H9 (cell line): Measurements from ENCODE around the gene SPTSSB. TPM values are rescaled to one million over a fixed set of nuclear protein-coding genes. Genes with fewer than 3 reads are reported as not detected.

Experiments used
- DNase-seq: peaks from one replicate; pipeline ENCODE4 v3.0.0-alpha.2; 2017
- H2AFZ ChIP-seq: one replicate; pipeline ENCODE4 v1.6.1; 2013; ENCODE audit warnings: mild to moderate bottlenecking, low read length, control low read depth, moderate library complexity
- H2AK5ac ChIP-seq: 2 replicates; pipeline ENCODE4 v1.6.1; 2013; ENCODE audit warnings: low read length, control low read depth, mixed read lengths; ENCODE audit not compliant: insufficient read length
- H2BK120ac ChIP-seq: one replicate; pipeline ENCODE4 v1.6.1; 2013; ENCODE audit warnings: low read depth, mild to moderate bottlenecking, low read length, control low read depth, inconsistent platforms; ENCODE audit not compliant: poor library complexity, severe bottlenecking
- H2BK12ac ChIP-seq: 2 replicates; pipeline ENCODE4 v1.6.1; 2013; ENCODE audit warnings: low read length, control low read depth, mixed read lengths, low read depth; ENCODE audit not compliant: insufficient read length
- H2BK15ac ChIP-seq: 2 replicates; pipeline ENCODE4 v1.6.1; 2013; ENCODE audit warnings: low read depth, low read length, control low read depth
- H2BK20ac ChIP-seq: one replicate; pipeline ENCODE4 v1.6.1; 2013; ENCODE audit warnings: low read depth, mild to moderate bottlenecking, low read length, control low read depth, inconsistent platforms; ENCODE audit not compliant: poor library complexity, severe bottlenecking
- H2BK5ac ChIP-seq: 2 replicates; pipeline ENCODE4 v1.6.1; 2013; ENCODE audit warnings: low read length, control low read depth, mixed read lengths; ENCODE audit not compliant: insufficient read length
- H3K14ac ChIP-seq: 2 replicates; pipeline ENCODE4 v1.6.1; 2013; ENCODE audit warnings: low read length, control low read depth; ENCODE audit not compliant: insufficient read depth
- H3K18ac ChIP-seq: 2 replicates; pipeline ENCODE4 v1.6.1; 2013; ENCODE audit warnings: low read depth, mild to moderate bottlenecking, mixed read lengths, low read length, control low read depth; ENCODE audit not compliant: insufficient read length
- H3K23ac ChIP-seq: 2 replicates; pipeline ENCODE4 v1.6.1; 2013; ENCODE audit warnings: low read length, control low read depth, mixed read lengths, low read depth; ENCODE audit not compliant: insufficient read length
- H3K23me2 ChIP-seq: 2 replicates; pipeline ENCODE4 v1.6.1; 2013; ENCODE audit warnings: low read depth, mild to moderate bottlenecking, mixed read lengths, low read length, control low read depth; ENCODE audit not compliant: insufficient read length, poor library complexity, severe bottlenecking
- H3K27ac ChIP-seq: 2 replicates; pipeline ENCODE4 v1.5.1; 2013; ENCODE audit warnings: low read length, control low read depth, mixed read lengths, low read depth; ENCODE audit not compliant: insufficient read length
- H3K27me3 ChIP-seq: 2 replicates; pipeline ENCODE4 v1.6.1; 2013; ENCODE audit warnings: low read length, control low read depth, inconsistent platforms; ENCODE audit not compliant: insufficient read depth
- H3K4ac ChIP-seq: 2 replicates; pipeline ENCODE4 v1.6.1; 2013; ENCODE audit warnings: low read depth, mild to moderate bottlenecking, control low read depth, inconsistent platforms, low read length, moderate library complexity
- H3K4me1 ChIP-seq: 2 replicates; pipeline ENCODE4 v1.6.1; 2013; ENCODE audit warnings: low read length, control low read depth, inconsistent platforms; ENCODE audit not compliant: insufficient read depth
- H3K4me2 ChIP-seq: 2 replicates; pipeline ENCODE4 v1.6.1; 2013; ENCODE audit warnings: low read length, control low read depth, mixed read lengths; ENCODE audit not compliant: insufficient read length, insufficient read depth
- H3K56ac ChIP-seq: 2 replicates; pipeline ENCODE4 v1.6.1; 2013; ENCODE audit warnings: low read depth, mild to moderate bottlenecking, mixed read lengths, low read length, control low read depth; ENCODE audit not compliant: insufficient read length
- H3K79me1 ChIP-seq: 2 replicates; pipeline ENCODE4 v1.6.1; 2013; ENCODE audit warnings: low read depth, mild to moderate bottlenecking, moderate library complexity, low read length, control low read depth, inconsistent platforms; ENCODE audit not compliant: insufficient read depth, poor library complexity, severe bottlenecking
- H3K79me2 ChIP-seq: 2 replicates; pipeline ENCODE4 v1.6.1; 2013; ENCODE audit warnings: low read length, control low read depth, inconsistent platforms; ENCODE audit not compliant: insufficient read depth
- H3K9ac ChIP-seq: 2 replicates; pipeline ENCODE4 v1.6.1; 2013; ENCODE audit warnings: low read length, control low read depth, mixed read lengths; ENCODE audit not compliant: insufficient read length; ENCODE audit errors: extremely low read depth
- H3K9me3 ChIP-seq: one replicate; pipeline ENCODE4 v1.6.1; 2013; ENCODE audit warnings: low read depth, low read length, inconsistent platforms; ENCODE audit not compliant: control insufficient read depth
- H3T11ph ChIP-seq: one replicate; pipeline ENCODE4 v1.6.1; 2013; ENCODE audit warnings: mild to moderate bottlenecking, low read length, control low read depth, inconsistent platforms
- H4K20me1 ChIP-seq: one replicate; pipeline ENCODE4 v1.6.1; 2013; ENCODE audit not compliant: control insufficient read depth, insufficient read length, insufficient read depth
- H4K5ac ChIP-seq: 2 replicates; pipeline ENCODE4 v1.6.1; 2013; ENCODE audit warnings: low read depth, mild to moderate bottlenecking, mixed read lengths, low read length, control low read depth; ENCODE audit not compliant: insufficient read length
- H4K8ac ChIP-seq: replicated peaks from 2 replicates; pipeline ENCODE4 v1.6.1; 2013; ENCODE audit warnings: low read length, control low read depth, mixed read lengths, low read depth; ENCODE audit not compliant: insufficient read length
- H4K91ac ChIP-seq: 2 replicates; pipeline ENCODE4 v1.6.1; 2013; ENCODE audit warnings: low read depth, mild to moderate bottlenecking, moderate library complexity, mixed read lengths, low read length, control low read depth; ENCODE audit not compliant: insufficient read length
- H3K27ac Mint-ChIP-seq, 3 experiments: 2 replicates in 2 of 3; 3 replicates in 1 of 3; pipeline ENCODE4 v1.8.0; 2020 to 2021; ENCODE audit warnings: mixed read lengths in 3 of 3, mild to moderate bottlenecking in 1 of 3, moderate library complexity in 1 of 3
- H3K27me3 Mint-ChIP-seq: 2 replicates; pipeline ENCODE4 v1.8.0; 2021; ENCODE audit warnings: low read depth, mild to moderate bottlenecking, moderate library complexity, mixed read lengths
- H3K36me3 Mint-ChIP-seq, 3 experiments: 2 replicates in 2 of 3; 3 replicates in 1 of 3; pipeline ENCODE4 v1.8.0; 2020 to 2021; ENCODE audit warnings: low read depth in 3 of 3, mixed read lengths in 3 of 3; ENCODE audit not compliant: insufficient read depth in 1 of 3
- H3K4me1 Mint-ChIP-seq, 2 experiments: 2 replicates each; pipeline ENCODE4 v1.8.0; 2020; ENCODE audit warnings: mixed read lengths in 2 of 2
- H3K4me3 Mint-ChIP-seq, 2 experiments: 2 replicates in 1 of 2; 3 replicates in 1 of 2; pipeline ENCODE4 v1.8.0; 2020 to 2021; ENCODE audit warnings: mild to moderate bottlenecking in 2 of 2, mixed read lengths in 2 of 2, moderate library complexity in 1 of 2
- H3K9me3 Mint-ChIP-seq, 2 experiments: 2 replicates in 1 of 2; 3 replicates in 1 of 2; pipeline ENCODE4 v1.8.0; 2020; ENCODE audit warnings: mild to moderate bottlenecking in 2 of 2, mixed read lengths in 2 of 2, moderate library complexity in 1 of 2
- WGBS: extraction: QIAGEN DNeasy Blood & Tissue Kit; methylation state at CpG from one replicate; pipeline ENCODE4 v1.1.7; 2013; ENCODE audit warnings: missing lambda C conversion rate, low lambda C conversion rate, mixed read lengths; ENCODE audit not compliant: insufficient read length; ENCODE audit errors: extremely low coverage; 5-methylcytosine and 5-hydroxymethylcytosine counted together
- total RNA-seq: library from RNA; stranded (reverse); gene quantifications from 2 replicates; pipeline ENCODE4 v1.2.1, GENCODE V29; 2021
- TF ChIP-seq, protein P1 (sequence below): fragments of 200-600 bp; sonication (generic); conservative IDR thresholded peaks from 3 replicates; pipeline ENCODE4 v1.8.0; 2021; ENCODE audit warnings: antibody characterized with exemption, mild to moderate bottlenecking

Gene SPTSSB
- total RNA-seq, 1 experiment from 2014 or later = 3.5 TPM

GRCh38 chr3:161400650-161401049, 29.3 kb upstream of the SPTSSB start:
- H4K20me1 ChIP-seq = no peaks in the 10 kb centered on the region
- H2BK5ac ChIP-seq = no peak overlapping the region
- no peak overlapping the region for H3K14ac ChIP-seq

More at GRCh38 chr3:161400650-161401049, 29.3 kb upstream of the SPTSSB start:
- no peak overlapping the region for H2BK12ac ChIP-seq
- no peak overlapping the region for H3K27ac ChIP-seq
- no peak overlapping the region for H3K23ac ChIP-seq
- H3K27me3 Mint-ChIP-seq = no peaks in the 10 kb centered on the region
- no peak overlapping the region for H3K9ac ChIP-seq
- H3K23me2 ChIP-seq = no peaks in the 10 kb centered on the region
- no peak overlapping the region for H2AFZ ChIP-seq
- no peak overlapping the region for H3K4ac ChIP-seq
- no peak overlapping the region for H4K5ac ChIP-seq
- no peak overlapping the region for H2BK120ac ChIP-seq
- H3K9me3 ChIP-seq = no peaks in the 10 kb centered on the region
- H2BK15ac ChIP-seq = no peak overlapping the region
- H3T11ph ChIP-seq = no peak overlapping the region
- no peaks in the 10 kb centered on the region for H3K79me1 ChIP-seq
- no peaks in the 10 kb centered on the region for H3K27me3 ChIP-seq
- no peak overlapping the region for H3K4me2 ChIP-seq
- H2AK5ac ChIP-seq = no peak overlapping the region
- H2BK20ac ChIP-seq = no peak overlapping the region
- no peak overlapping the region for H3K18ac ChIP-seq
- WGBS = no CpG with 5 or more reads among the region's 4 CpGs
- H3K36me3 Mint-ChIP-seq = peaks cover 0 to 2% (median 0%) of the 10 kb centered on the region in 3 experiments; a peak in 2 of 7 replicates
- no peak overlapping the region for H3K4me3 Mint-ChIP-seq
- H3K79me2 ChIP-seq = no peaks in the 10 kb centered on the region
- no peak overlapping the region for H4K91ac ChIP-seq
- TF ChIP-seq, protein P1, sequence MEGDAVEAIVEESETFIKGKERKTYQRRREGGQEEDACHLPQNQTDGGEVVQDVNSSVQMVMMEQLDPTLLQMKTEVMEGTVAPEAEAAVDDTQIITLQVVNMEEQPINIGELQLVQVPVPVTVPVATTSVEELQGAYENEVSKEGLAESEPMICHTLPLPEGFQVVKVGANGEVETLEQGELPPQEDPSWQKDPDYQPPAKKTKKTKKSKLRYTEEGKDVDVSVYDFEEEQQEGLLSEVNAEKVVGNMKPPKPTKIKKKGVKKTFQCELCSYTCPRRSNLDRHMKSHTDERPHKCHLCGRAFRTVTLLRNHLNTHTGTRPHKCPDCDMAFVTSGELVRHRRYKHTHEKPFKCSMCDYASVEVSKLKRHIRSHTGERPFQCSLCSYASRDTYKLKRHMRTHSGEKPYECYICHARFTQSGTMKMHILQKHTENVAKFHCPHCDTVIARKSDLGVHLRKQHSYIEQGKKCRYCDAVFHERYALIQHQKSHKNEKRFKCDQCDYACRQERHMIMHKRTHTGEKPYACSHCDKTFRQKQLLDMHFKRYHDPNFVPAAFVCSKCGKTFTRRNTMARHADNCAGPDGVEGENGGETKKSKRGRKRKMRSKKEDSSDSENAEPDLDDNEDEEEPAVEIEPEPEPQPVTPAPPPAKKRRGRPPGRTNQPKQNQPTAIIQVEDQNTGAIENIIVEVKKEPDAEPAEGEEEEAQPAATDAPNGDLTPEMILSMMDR = no peak
- H3K4me1 Mint-ChIP-seq = no peaks in the 10 kb centered on the region
- H3K27ac Mint-ChIP-seq = no peak overlapping the region
- no peak overlapping the region for H3K56ac ChIP-seq
- H4K8ac ChIP-seq = no peak overlapping the region
- H3K4me1 ChIP-seq = no peaks in the 10 kb centered on the region
- peaks cover 7% of the 10 kb centered on the region in 2 experiments; a peak in 3 of 5 replicates for H3K9me3 Mint-ChIP-seq
- no peak for DNase-seq
